ENCODE measurements around the gene GHRL. TPM values are rescaled to one million over a fixed set of nuclear protein-coding genes. Genes with fewer than 3 reads are reported as not detected.

GHRL gene
- total RNA-seq, 1 experiment from 2014 or later = not detected

DNA sequence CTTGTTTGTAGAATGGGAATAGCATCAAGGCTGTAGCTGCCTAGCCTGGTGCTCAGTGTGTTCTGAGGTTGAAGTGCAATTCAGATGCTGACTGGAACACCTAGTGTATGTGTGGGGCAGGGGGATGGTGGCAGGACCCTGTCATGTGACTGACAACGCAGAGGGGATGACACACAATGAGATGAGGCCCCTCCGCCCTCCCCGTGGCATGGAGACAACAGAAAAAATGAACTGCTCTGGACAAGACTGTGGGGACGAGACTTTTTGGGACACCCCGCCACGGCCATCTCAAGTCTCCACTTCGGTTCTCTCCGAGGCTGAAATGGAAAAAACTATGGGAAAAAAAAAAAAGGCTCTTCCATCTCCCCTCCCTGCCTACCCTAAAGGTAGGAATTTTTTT lies 38.6 kb upstream of the GHRL start (continued):
- TF ChIP-seq CBX3 (IDR thresholded peaks at IDR 0.05; ENCODE audit: low read depth) = no peak
- TF ChIP-seq CTCF (IDR thresholded peaks at IDR 0.05 in 2 of 3, conservative IDR thresholded peaks at IDR 0.05 in 1 of 3; ENCODE audit: borderline replicate concordance in 1 of 3, insufficient read depth in 1 of 3, low read depth in 2 of 3, low read length in 2 of 3) = no peak

GRCh38 chr3:10330319-10330718 lies 37.6 kb upstream of the GHRL start:
- ChIA-PET RAD21 (ENCODE audit: low non-redundant PET in 1 of 2, low total read pairs in 2 of 2, uncharacterized antibody in 2 of 2, unreplicated experiment in 2 of 2) (no interaction called here), POLR2A (no interaction called here), CTCF (interaction anchor here (2.5 kb wide), 1 partner anchor 8 kb away, joined by 11 read pairs; no protein-coding TSS in a partner anchor)
- H2AFZ ChIP-seq (ENCODE audit: low read depth, low read length, poor library complexity, severe bottlenecking) = no peak overlapping the region
- H3K9me2 ChIP-seq (ENCODE audit: insufficient read depth) = no peaks in the 10 kb centered on the region
- TF ChIP-seq JUND (IDR thresholded peaks at IDR 0.05) = no peak
- TF ChIP-seq, protein P1, sequence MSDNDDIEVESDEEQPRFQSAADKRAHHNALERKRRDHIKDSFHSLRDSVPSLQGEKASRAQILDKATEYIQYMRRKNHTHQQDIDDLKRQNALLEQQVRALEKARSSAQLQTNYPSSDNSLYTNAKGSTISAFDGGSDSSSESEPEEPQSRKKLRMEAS (IDR thresholded peaks at IDR 0.05) = no peak
- TF ChIP-seq SIN3A (IDR thresholded peaks at IDR 0.05; ENCODE audit: low read depth) = no peak
- no peaks in the 10 kb centered on the region for H4K20me1 ChIP-seq (ENCODE audit: insufficient read depth)
- ATAC-seq = no peak
- no peaks in the 10 kb centered on the region for H3K36me3 ChIP-seq (ENCODE audit: control insufficient read depth in 1 of 2, insufficient read depth in 2 of 2, low read length in 2 of 2)
- intact Hi-C loops (cut with micrococcal nuclease) = no loop called here
- no peak for DNase-seq (ENCODE audit: low read depth, low spot score)
- no TSS peak for BruUV-seq (replicated peaks)
- peaks cover 45% of the 10 kb centered on the region; the same call in 1 of the 2 replicates for H3K27me3 ChIP-seq (ENCODE audit: insufficient read depth, low read length)
- H3K27ac ChIP-seq (ENCODE audit: low read depth, low read length) = no peak overlapping the region
- H3K9ac ChIP-seq (ENCODE audit: low read length) = no peak overlapping the region
- no peaks in the 10 kb centered on the region for H3K4me1 ChIP-seq (ENCODE audit: control insufficient read depth in 1 of 2, insufficient read depth in 2 of 2, low read length in 2 of 2)
- H3K9me3 ChIP-seq (ENCODE audit: control insufficient read depth in 1 of 2, insufficient read depth in 1 of 2, low read depth in 1 of 2, low read length in 2 of 2) = no peaks in the 10 kb centered on the region
- no peak overlapping the region for H3K4me2 ChIP-seq (ENCODE audit: low read length)
- no peaks in the 10 kb centered on the region for H3K79me2 ChIP-seq (ENCODE audit: insufficient read depth, low read length)
- H3K4me3 ChIP-seq (replicated peaks in 1 of 2; ENCODE audit: low read depth in 1 of 2, low read length in 2 of 2) = no peak overlapping the region

- ChIA-PET POLR2A (no interaction called here), CTCF (no interaction called here), RAD21 (ENCODE audit: low non-redundant PET in 1 of 2, low total read pairs in 2 of 2, uncharacterized antibody in 2 of 2, unreplicated experiment in 2 of 2) (no interaction called here)
- ATAC-seq = no peak
- no peak overlapping the region for H3K27ac ChIP-seq (ENCODE audit: low read depth, low read length)
- no peak overlapping the region for H2AFZ ChIP-seq (ENCODE audit: low read depth, low read length, poor library complexity, severe bottlenecking)
- no peak overlapping the region for H3K4me3 ChIP-seq (replicated peaks in 1 of 2; ENCODE audit: low read depth in 1 of 2, low read length in 2 of 2)
- no peaks in the 10 kb centered on the region for H3K36me3 ChIP-seq (ENCODE audit: control insufficient read depth in 1 of 2, insufficient read depth in 2 of 2, low read length in 2 of 2)
- no peaks in the 10 kb centered on the region for H3K9me3 ChIP-seq (ENCODE audit: control insufficient read depth in 1 of 2, insufficient read depth in 1 of 2, low read depth in 1 of 2, low read length in 2 of 2)
- H3K9me2 ChIP-seq (ENCODE audit: insufficient read depth) = no peaks in the 10 kb centered on the region
- no peaks in the 10 kb centered on the region for H4K20me1 ChIP-seq (ENCODE audit: insufficient read depth)
- DNase-seq (ENCODE audit: low read depth, low spot score) = no peak
- intact Hi-C loops (cut with micrococcal nuclease) = no loop called here
- no peaks in the 10 kb centered on the region for H3K4me1 ChIP-seq (ENCODE audit: control insufficient read depth in 1 of 2, insufficient read depth in 2 of 2, low read length in 2 of 2)
- H3K9ac ChIP-seq (ENCODE audit: low read length) = no peak overlapping the region
- BruUV-seq (replicated peaks) = no TSS peak
- H3K79me2 ChIP-seq (ENCODE audit: insufficient read depth, low read length) = no peaks in the 10 kb centered on the region
- H3K4me2 ChIP-seq (ENCODE audit: low read length) = no peak overlapping the region
- peaks cover 45% of the 10 kb centered on the region; the same call in 1 of the 2 replicates for H3K27me3 ChIP-seq (ENCODE audit: insufficient read depth, low read length)
- TF ChIP-seq CBX3 (IDR thresholded peaks at IDR 0.05; ENCODE audit: low read depth) (no peak), EZH2 (IDR thresholded peaks at IDR 0.05) (no peak), TCF7L2 (IDR thresholded peaks at IDR 0.05; ENCODE audit: borderline replicate concordance, extremely low read depth, insufficient read depth, insufficient read length) (no peak), CTCF (IDR thresholded peaks at IDR 0.05 in 2 of 3, conservative IDR thresholded peaks at IDR 0.05 in 1 of 3; ENCODE audit: borderline replicate concordance in 1 of 3, insufficient read depth in 1 of 3, low read depth in 2 of 3, low read length in 2 of 3) (no peak), SRF (IDR thresholded peaks at IDR 0.05; ENCODE audit: low read depth) (no peak), ZFX (IDR thresholded peaks at IDR 0.05) (no peak), SP1 (IDR thresholded peaks at IDR 0.05; ENCODE audit: low read depth) (no peak)
- TF ChIP-seq, protein P2, sequence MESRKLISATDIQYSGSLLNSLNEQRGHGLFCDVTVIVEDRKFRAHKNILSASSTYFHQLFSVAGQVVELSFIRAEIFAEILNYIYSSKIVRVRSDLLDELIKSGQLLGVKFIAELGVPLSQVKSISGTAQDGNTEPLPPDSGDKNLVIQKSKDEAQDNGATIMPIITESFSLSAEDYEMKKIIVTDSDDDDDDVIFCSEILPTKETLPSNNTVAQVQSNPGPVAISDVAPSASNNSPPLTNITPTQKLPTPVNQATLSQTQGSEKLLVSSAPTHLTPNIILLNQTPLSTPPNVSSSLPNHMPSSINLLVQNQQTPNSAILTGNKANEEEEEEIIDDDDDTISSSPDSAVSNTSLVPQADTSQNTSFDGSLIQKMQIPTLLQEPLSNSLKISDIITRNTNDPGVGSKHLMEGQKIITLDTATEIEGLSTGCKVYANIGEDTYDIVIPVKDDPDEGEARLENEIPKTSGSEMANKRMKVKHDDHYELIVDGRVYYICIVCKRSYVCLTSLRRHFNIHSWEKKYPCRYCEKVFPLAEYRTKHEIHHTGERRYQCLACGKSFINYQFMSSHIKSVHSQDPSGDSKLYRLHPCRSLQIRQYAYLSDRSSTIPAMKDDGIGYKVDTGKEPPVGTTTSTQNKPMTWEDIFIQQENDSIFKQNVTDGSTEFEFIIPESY (IDR thresholded peaks at IDR 0.05; ENCODE audit: extremely low read depth, insufficient replicate concordance, low read length) = no peak
Observed at GRCh38 chr3:10329495-10330015, 36.8 kb upstream of the GHRL start.

All from HCT116 (cell line).